ENCODE results near the gene DOC2B.

Gene DOC2B

GRCh38 chr17:200586-200985 is 19.1 kb upstream of the DOC2B start:
- Histone ChIP-seq H3K9me2 (replicated peaks; ENCODE audit: insufficient read depth, low read length) (no peaks in the 10 kb centered on the region), H3K4me2 (ENCODE audit: low read depth, low read length) (no peak overlapping the region), H3K36me3 (replicated peaks; ENCODE audit: insufficient read depth, low read length) (no peaks in the 10 kb centered on the region), H3K27me3 (replicated peaks; ENCODE audit: insufficient read depth, low read length) (peaks cover 92% of the 10 kb centered on the region), H2AFZ (ENCODE audit: low read length) (no peak overlapping the region), H3K4me1 (ENCODE audit: low read length) (no peaks in the 10 kb centered on the region), H3K4me3 (ENCODE audit: low read length) (no peak overlapping the region), H3F3A (ENCODE audit: insufficient read depth, low read length) (no peaks in the 10 kb centered on the region), H3K9me3 (replicated peaks; ENCODE audit: insufficient read depth, low read length) (no peaks in the 10 kb centered on the region), H4K20me1 (ENCODE audit: insufficient read depth, low read length) (no peaks in the 10 kb centered on the region), H3K79me2 (ENCODE audit: low read length) (no peaks in the 10 kb centered on the region), H3K9ac (ENCODE audit: low read length) (no peak overlapping the region), H3K27ac (ENCODE audit: low read length) (no peak overlapping the region)
- DNase-seq: no peak
- TF ChIP-seq EZH2phosphoT487 (IDR thresholded peaks at IDR 0.05; ENCODE audit: low read length): no peak
- no peak for TF ChIP-seq EZH2 (optimal IDR thresholded peaks at IDR 0.05; ENCODE audit: low read depth, low read length)
- no peak for TF ChIP-seq CTCF (IDR thresholded peaks at IDR 0.05; ENCODE audit: low read length)

GRCh38 chr17:199806-200545 is 18.5 kb upstream of the DOC2B start:
- Histone ChIP-seq H3K9ac (ENCODE audit: low read length) (no peak overlapping the region), H4K20me1 (ENCODE audit: insufficient read depth, low read length) (no peaks in the 10 kb centered on the region), H3K79me2 (ENCODE audit: low read length) (no peaks in the 10 kb centered on the region), H3F3A (ENCODE audit: insufficient read depth, low read length) (no peaks in the 10 kb centered on the region), H3K9me3 (replicated peaks; ENCODE audit: insufficient read depth, low read length) (no peaks in the 10 kb centered on the region), H3K9me2 (replicated peaks; ENCODE audit: insufficient read depth, low read length) (no peaks in the 10 kb centered on the region), H3K27me3 (replicated peaks; ENCODE audit: insufficient read depth, low read length) (peaks cover 92% of the 10 kb centered on the region), H3K4me3 (ENCODE audit: low read length) (no peak overlapping the region), H3K36me3 (replicated peaks; ENCODE audit: insufficient read depth, low read length) (no peaks in the 10 kb centered on the region), H3K27ac (ENCODE audit: low read length) (no peak overlapping the region), H2AFZ (ENCODE audit: low read length) (no peak overlapping the region), H3K4me2 (ENCODE audit: low read depth, low read length) (no peak overlapping the region), H3K4me1 (ENCODE audit: low read length) (no peaks in the 10 kb centered on the region)
- DNase-seq: no peak
- TF ChIP-seq CTCF (IDR thresholded peaks at IDR 0.05; ENCODE audit: low read length) (no peak), EZH2phosphoT487 (IDR thresholded peaks at IDR 0.05; ENCODE audit: low read length) (no peak), EZH2 (optimal IDR thresholded peaks at IDR 0.05; ENCODE audit: low read depth, low read length) (no peak)

- Histone ChIP-seq H3F3A (ENCODE audit: insufficient read depth, low read length) (no peaks in the 10 kb centered on the region), H3K27ac (ENCODE audit: low read length) (no peak overlapping the region), H3K4me3 (ENCODE audit: low read length) (no peak overlapping the region), H3K4me1 (ENCODE audit: low read length) (no peaks in the 10 kb centered on the region), H3K9ac (ENCODE audit: low read length) (no peak overlapping the region), H3K4me2 (ENCODE audit: low read depth, low read length) (no peak overlapping the region), H3K36me3 (replicated peaks; ENCODE audit: insufficient read depth, low read length) (no peaks in the 10 kb centered on the region), H3K27me3 (replicated peaks; ENCODE audit: insufficient read depth, low read length) (peaks cover 94% of the 10 kb centered on the region), H2AFZ (ENCODE audit: low read length) (no peak overlapping the region), H3K79me2 (ENCODE audit: low read length) (no peaks in the 10 kb centered on the region), H3K9me2 (replicated peaks; ENCODE audit: insufficient read depth, low read length) (no peaks in the 10 kb centered on the region), H4K20me1 (ENCODE audit: insufficient read depth, low read length) (no peaks in the 10 kb centered on the region), H3K9me3 (replicated peaks; ENCODE audit: insufficient read depth, low read length) (no peaks in the 10 kb centered on the region)
- no peak for DNase-seq
- no peak for TF ChIP-seq EZH2 (optimal IDR thresholded peaks at IDR 0.05; ENCODE audit: low read depth, low read length)
- TF ChIP-seq CTCF (IDR thresholded peaks at IDR 0.05; ENCODE audit: low read length): no peak
Measured at GRCh38 chr17:199191-199604, 17.7 kb upstream of the DOC2B start.
